ENCODE data around the gene ZNF853.

- TF ChIP-seq, protein P1, sequence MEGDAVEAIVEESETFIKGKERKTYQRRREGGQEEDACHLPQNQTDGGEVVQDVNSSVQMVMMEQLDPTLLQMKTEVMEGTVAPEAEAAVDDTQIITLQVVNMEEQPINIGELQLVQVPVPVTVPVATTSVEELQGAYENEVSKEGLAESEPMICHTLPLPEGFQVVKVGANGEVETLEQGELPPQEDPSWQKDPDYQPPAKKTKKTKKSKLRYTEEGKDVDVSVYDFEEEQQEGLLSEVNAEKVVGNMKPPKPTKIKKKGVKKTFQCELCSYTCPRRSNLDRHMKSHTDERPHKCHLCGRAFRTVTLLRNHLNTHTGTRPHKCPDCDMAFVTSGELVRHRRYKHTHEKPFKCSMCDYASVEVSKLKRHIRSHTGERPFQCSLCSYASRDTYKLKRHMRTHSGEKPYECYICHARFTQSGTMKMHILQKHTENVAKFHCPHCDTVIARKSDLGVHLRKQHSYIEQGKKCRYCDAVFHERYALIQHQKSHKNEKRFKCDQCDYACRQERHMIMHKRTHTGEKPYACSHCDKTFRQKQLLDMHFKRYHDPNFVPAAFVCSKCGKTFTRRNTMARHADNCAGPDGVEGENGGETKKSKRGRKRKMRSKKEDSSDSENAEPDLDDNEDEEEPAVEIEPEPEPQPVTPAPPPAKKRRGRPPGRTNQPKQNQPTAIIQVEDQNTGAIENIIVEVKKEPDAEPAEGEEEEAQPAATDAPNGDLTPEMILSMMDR (IDR thresholded peaks at IDR 0.05) = no peak
- TF ChIP-seq POLR2A (IDR thresholded peaks at IDR 0.05) = no peak
Observed at GRCh38 chr7:6567886-6568285, 47.5 kb upstream of the ZNF853 start.

Measured in thyroid gland (tissue), 4 donors.